Transverse colon (tissue), 4 donors: ENCODE data around the gene FCHSD2. TPM values are rescaled to one million over a fixed set of nuclear protein-coding genes. Genes with fewer than 3 reads are reported as not detected.

Experiments
- DNase-seq: peaks from one replicate; pipeline ENCODE4 v3.0.0-alpha.2; 2019
- H3K27ac ChIP-seq, 4 donors: fragments of 200-600 bp; sonication (generic); 2 replicates each; pipeline ENCODE4 v1.5.1; 2016 to 2018; ENCODE audit warnings: inconsistent platforms in 4 of 4
- H3K27me3 ChIP-seq: fragments of 200-600 bp; sonication (generic); 2 replicates; pipeline ENCODE4 v1.5.1; 2017; ENCODE audit warnings: inconsistent platforms
- H3K36me3 ChIP-seq, 4 donors: fragments of 200-600 bp; sonication (generic); 2 replicates each; pipeline ENCODE4 v1.5.1; 2017 to 2019; ENCODE audit warnings: inconsistent platforms in 4 of 4
- H3K4me1 ChIP-seq, 4 donors: fragments of 200-600 bp; sonication (generic); 2 replicates each; pipeline ENCODE4 v1.5.1; 2017 to 2020; ENCODE audit warnings: inconsistent platforms in 4 of 4
- H3K4me3 ChIP-seq, 4 donors: fragments of 200-600 bp; sonication (generic); 1 replicate in 1 of 4; 2 replicates in 3 of 4; pipeline versions ENCODE4 v1.5.1 to v1.6.1; 2017 to 2019; ENCODE audit warnings: inconsistent platforms in 4 of 4
- H3K9me3 ChIP-seq, 2 donors: fragments of 200-600 bp; sonication (generic); 2 replicates each; pipeline ENCODE4 v1.5.1; 2017 to 2019; ENCODE audit warnings: inconsistent platforms in 2 of 2
- CTCF ChIP-seq, 5 experiments: fragments of 200-600 bp in 3 of 5; fragments of 450-650 bp in 2 of 5; sonication (generic) in 3 of 5; IDR thresholded peaks; 1 replicate in 2 of 5; 2 replicates in 3 of 5; pipeline ENCODE4 v1.5.1; 2016 to 2017; ENCODE audit warnings: antibody characterized with exemption in 5 of 5, inconsistent platforms in 3 of 5, mild to moderate bottlenecking in 2 of 5, moderate library complexity in 1 of 5
- EP300 ChIP-seq: sonication (generic); formaldehyde crosslinking; IDR thresholded peaks from one replicate; pipeline ENCODE4 v1.6.1; 2017; ENCODE audit warnings: antibody characterized with exemption, low read depth
- POLR2A ChIP-seq: fragments of 450-650 bp; IDR thresholded peaks from one replicate; pipeline ENCODE4 v1.6.1; 2016; ENCODE audit warnings: antibody characterized with exemption, mild to moderate bottlenecking, moderate library complexity
- POLR2AphosphoS5 ChIP-seq, 3 donors: sonication (generic); formaldehyde crosslinking; IDR thresholded peaks; one replicate each; pipeline ENCODE4 v1.6.1; 2016; ENCODE audit warnings: antibody characterized with exemption in 3 of 3
- WGBS, 2 donors: methylation state at CpG; one replicate each; pipeline ENCODE4 v1.1.5; 2018; ENCODE audit warnings: low coverage in 1 of 2; 5-methylcytosine and 5-hydroxymethylcytosine counted together
- in situ Hi-C, 4 donors: fragments of 200-750 bp; cut with MboI; loops; one replicate each; pipeline versions ENCODE4 v1.15.0 to v1.15.1; 2017; ENCODE audit warnings: low sequenced_read_pairs in 3 of 4, low pct_ligation_motif_present in 1 of 4, low pct_unique_long_range_greater_than_20kb in 1 of 4
- intact Hi-C: fragments of 100-400 bp; cut with DNase I; formaldehyde crosslinking; loops from one replicate; pipeline ENCODE4 v1.15.1; 2023; ENCODE audit warnings: low total_unique reads
- small RNA-seq, 4 donors: library from RNA; depleted of rRNA; stranded (forward); fragments of <200 nt; gene quantifications; one replicate each; pipeline ENCODE3, GENCODE V24; 2016
- total RNA-seq, 4 donors: library from RNA; depleted of rRNA; stranded (reverse); fragments of >200 nt; gene quantifications; one replicate each; pipeline ENCODE4 v1.1.0, GENCODE V29; 2016

FCHSD2 gene
- total RNA-seq, 4 donors from 2014 or later, result 9.1 to 15.9 (median 15.0) TPM

GRCh38 chr11:72789493-72790131 is 352.5 kb downstream of the FCHSD2 start:
- peaks cover 14 to 52% (median 42%) of the 10 kb centered on the region in 4 donors for H3K4me1 ChIP-seq
- no peaks in the 10 kb centered on the region for H3K9me3 ChIP-seq
- intact Hi-C loops (loop anchor here (5.0 kb wide), 1 partner anchor 62 kb away; no protein-coding TSS in a partner anchor), in situ Hi-C loops (loop anchor here in 3 of 4 donors (10.0 kb wide), 1 partner anchor 65 kb away; no protein-coding TSS in a partner anchor)
- no peaks in the 10 kb centered on the region for H3K27me3 ChIP-seq
- 73% methylated on average over 9 of the region's 10 CpGs; no CpG with 5 or more reads in 1 of the 2 donors for WGBS, 2 donors
- H3K27ac ChIP-seq, result peak overlapping the region in 1 of 4 donors; percentile 1
- H3K4me3 ChIP-seq, result no peak overlapping the region
- no peaks in the 10 kb centered on the region for H3K36me3 ChIP-seq
- no peak for DNase-seq
- no peak for TF ChIP-seq POLR2AphosphoS5 (IDR thresholded peaks at IDR 0.05)
- no peak for TF ChIP-seq EP300
- TF ChIP-seq POLR2A, result no peak
- no peak for TF ChIP-seq CTCF (IDR thresholded peaks at IDR 0.05)

- Histone ChIP-seq H3K9me3 (no peaks in the 10 kb centered on the region), H3K4me3 (no peak overlapping the region), H3K27me3 (no peaks in the 10 kb centered on the region), H3K27ac (peak overlapping the region; percentile 77 to 93 (median 88)), H3K36me3 (no peaks in the 10 kb centered on the region), H3K4me1 (peaks cover 19 to 56% (median 50%) of the 10 kb centered on the region in 4 donors)
- intact Hi-C loops, result no loop called here
- in situ Hi-C loops, result no loop called here
- no peak for DNase-seq
- 64 to 90% methylated on average over 3 to 7 of the region's 7 CpGs for WGBS, 2 donors
- TF ChIP-seq CTCF (IDR thresholded peaks at IDR 0.05) (no peak), POLR2A (no peak), EP300 (no peak), POLR2AphosphoS5 (IDR thresholded peaks at IDR 0.05) (no peak)
Measured at GRCh38 chr11:72788241-72788640, 353.9 kb downstream of the FCHSD2 start.

GRCh38 chr11:72787216-72788104 is 354.7 kb downstream of the FCHSD2 start:
- Histone ChIP-seq H3K9me3 (no peaks in the 10 kb centered on the region), H3K4me3 (no peak overlapping the region), H3K27me3 (no peaks in the 10 kb centered on the region), H3K27ac (peak overlapping the region; percentile 77 to 93 (median 88)), H3K36me3 (no peaks in the 10 kb centered on the region), H3K4me1 (peaks cover 21 to 60% (median 52%) of the 10 kb centered on the region in 4 donors)
- in situ Hi-C loops (no loop called here), intact Hi-C loops (no loop called here)
- TF ChIP-seq POLR2AphosphoS5 (IDR thresholded peaks at IDR 0.05), result peak; percentile 6 to 48 (median 37)
- peak in 4 of 5 experiments; percentile 25 to 72 (median 40) for TF ChIP-seq CTCF (IDR thresholded peaks at IDR 0.05)
- peak; percentile 53 for TF ChIP-seq POLR2A
- TF ChIP-seq EP300, result no peak
- DNase-seq, result peak; percentile 72
- 33 to 40% methylated on average over 1 to 16 of the region's 16 CpGs for WGBS, 2 donors

Small RNA genes within 50 kb of the gene (small RNA-seq; reads per million reads assigned to genes)
- 0 reads per million in 4 donors for gene RNU6-672P

Other genes starting within 250 kb of the FCHSD2 start
- gene P2RY2, start 76.0 kb upstream of the FCHSD2 start, total RNA-seq, result 10 to 100 TPM in 3 of 4 donors, 1 to 10 TPM in 1; 8.6 to 21.4 (median 12.6) TPM
- 1 to 10 TPM in 3 of 4 donors, not detected in 1; 1.1 to 1.6 (median 1.4) TPM for gene P2RY6, start 130.0 kb upstream of the FCHSD2 start, total RNA-seq
- gene ARHGEF17, start 166.0 kb upstream of the FCHSD2 start, total RNA-seq, result 10 to 100 TPM; 12.0 to 44.9 (median 27.1) TPM
- gene RELT, start 234.1 kb upstream of the FCHSD2 start, total RNA-seq, result 10 to 100 TPM in 1 of 4 donors, 1 to 10 TPM in 3; 2.0 to 10.1 (median 6.1) TPM